HEK293 (cell line): ENCODE results near the gene DZIP1.

ENCODE experiments used
- CTCF ChIP-seq: fragments of 450-650 bp; formaldehyde crosslinking; IDR thresholded peaks from 2 replicates; pipeline ENCODE4 v1.5.1; 2016; ENCODE audit warnings: missing biosample characterization, missing genetic modification characterization
- IKZF3 ChIP-seq: fragments of 450-650 bp; IDR thresholded peaks from 2 replicates; pipeline ENCODE4 v1.5.0; 2018; ENCODE audit warnings: missing biosample characterization, mild to moderate bottlenecking, missing genetic modification characterization, moderate library complexity
- OVOL3 ChIP-seq: fragments of 450-650 bp; formaldehyde crosslinking; IDR thresholded peaks from 2 replicates; pipeline ENCODE4 v1.5.1; 2016; ENCODE audit warnings: missing biosample characterization, missing genetic modification characterization
- YY2 ChIP-seq: fragments of 450-650 bp; formaldehyde crosslinking; IDR thresholded peaks from 2 replicates; pipeline ENCODE4 v1.5.1; 2016; ENCODE audit warnings: missing biosample characterization, missing genetic modification characterization
- ZBTB8A ChIP-seq: fragments of 450-650 bp; formaldehyde crosslinking; IDR thresholded peaks from 2 replicates; pipeline ENCODE4 v1.5.1; 2016; ENCODE audit warnings: missing biosample characterization, missing genetic modification characterization
- ZNF114 ChIP-seq: fragments of 450-650 bp; formaldehyde crosslinking; IDR thresholded peaks from 2 replicates; pipeline ENCODE4 v1.5.0; 2017; ENCODE audit warnings: missing biosample characterization, missing genetic modification characterization
- ZNF629 ChIP-seq: fragments of 450-650 bp; formaldehyde crosslinking; IDR thresholded peaks from 2 replicates; pipeline ENCODE4 v1.5.1; 2017; ENCODE audit warnings: missing biosample characterization, missing genetic modification characterization
- ZSCAN16 ChIP-seq: fragments of 450-650 bp; formaldehyde crosslinking; IDR thresholded peaks from 2 replicates; pipeline ENCODE4 v1.5.1; 2016; ENCODE audit warnings: missing biosample characterization, missing genetic modification characterization
- ZSCAN18 ChIP-seq: fragments of 450-650 bp; formaldehyde crosslinking; IDR thresholded peaks from 2 replicates; pipeline ENCODE4 v1.5.1; 2016; ENCODE audit warnings: missing biosample characterization, missing genetic modification characterization

GRCh38 chr13:95559100-95559499 is 85.4 kb downstream of the DZIP1 start:
- TF ChIP-seq ZSCAN16 = no peak
- TF ChIP-seq IKZF3 (tag by site-specific recombination) = no peak
- no peak for TF ChIP-seq YY2 (tag by site-specific recombination)
- no peak for TF ChIP-seq ZSCAN18 (tag by site-specific recombination)
- TF ChIP-seq ZNF629 (tag by site-specific recombination) = no peak
- no peak for TF ChIP-seq ZNF114 (tag by site-specific recombination)
- TF ChIP-seq ZBTB8A (tag by site-specific recombination) = no peak
- TF ChIP-seq OVOL3 = no peak
- TF ChIP-seq CTCF (tag by site-specific recombination) = no peak
